Activated CD8-positive, alpha-beta memory T cell treated with anti-CD3 and anti-CD28 coated beads for 24 hours (primary cell): ENCODE data around the gene SNRPD2.
"Not testable (repeated sequence)": the region's sequence is repeated elsewhere in the genome, so short reads cannot be mapped to it uniquely, and the experiment has no call there.

Source experiments
- DNase-seq: peaks from one replicate; pipeline ENCODE4 v3.0.0-alpha.2; 2020

Gene SNRPD2

GRCh38 chr19:45701676-45702075 is 9.9 kb upstream of the SNRPD2 start:
- no peak for DNase-seq

GRCh38 chr19:45693106-45693788 is 1.5 kb upstream of the SNRPD2 start:
- peak; percentile 91 for DNase-seq

DNA sequence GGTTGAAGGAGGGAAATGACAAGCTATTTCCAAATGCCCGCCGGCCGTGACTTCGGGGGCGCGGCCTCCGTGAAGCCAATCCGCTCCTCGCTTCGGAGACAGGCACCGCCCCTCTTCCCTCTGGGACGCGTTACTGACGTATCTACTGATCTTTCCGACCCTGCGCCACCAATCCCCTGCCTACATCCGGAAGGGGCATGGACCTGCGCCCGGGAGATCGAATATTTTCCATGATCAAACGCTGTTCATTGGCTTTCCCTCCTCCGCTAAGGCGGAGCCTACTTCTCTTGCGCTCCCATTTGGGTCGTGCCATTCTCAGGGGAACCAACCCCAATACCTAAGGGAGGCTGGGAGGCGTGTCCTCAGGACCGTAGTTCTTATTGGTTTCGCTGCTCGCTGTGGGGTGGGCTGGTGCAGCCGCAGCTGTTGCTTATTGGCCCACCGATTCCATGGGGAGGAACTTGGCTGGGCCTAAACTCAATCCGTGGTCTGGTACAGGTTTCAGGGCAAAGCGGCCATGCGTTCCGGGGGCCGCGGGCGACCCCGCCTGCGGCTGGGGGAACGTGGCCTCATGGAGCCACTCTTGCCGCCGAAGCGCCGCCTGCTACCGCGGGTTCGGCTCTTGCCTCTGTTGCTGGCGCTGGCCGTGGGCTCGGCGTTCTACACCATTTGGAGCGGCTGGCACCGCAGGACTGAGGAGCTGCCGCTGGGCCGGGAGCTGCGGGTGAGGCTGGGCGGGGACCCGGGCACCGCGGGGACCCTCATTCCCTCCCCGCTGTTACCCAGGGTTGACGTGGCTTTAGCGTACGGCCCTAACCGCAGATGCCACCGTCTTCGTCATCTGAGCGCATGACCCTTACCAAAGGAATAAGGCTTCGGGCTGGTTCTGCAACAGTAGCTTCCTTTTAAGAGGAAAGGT is 693 bp upstream of the SNRPD2 start, which contains the start of gene QPCTL:
Gene QPCTL, plus strand, starts transcription at position 480 of the 919 bp plus-strand sequence. Its CDS starts 38 bp downstream, at position 518.
- peak; percentile 97 for DNase-seq

DNA sequence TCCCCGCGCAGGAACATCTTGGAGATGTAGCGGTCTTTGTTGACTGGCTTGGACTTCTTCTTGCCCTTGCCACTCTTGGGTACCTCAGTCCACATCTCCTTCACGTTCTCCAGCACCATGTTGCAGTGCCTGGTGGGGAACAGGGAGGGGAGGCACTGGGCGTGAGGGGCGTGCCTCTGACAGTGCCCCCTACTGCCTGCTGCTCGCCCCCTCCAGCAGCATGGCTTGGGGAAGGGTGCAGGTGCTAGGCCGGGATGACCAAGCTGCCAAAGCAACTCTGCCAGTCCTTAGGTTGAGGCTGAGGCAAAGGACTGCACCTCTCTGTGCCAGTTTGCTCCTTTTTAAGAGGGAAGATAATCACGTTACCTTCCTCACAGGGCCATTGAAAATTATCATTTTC is 4.2 kb downstream of the SNRPD2 start:
- no peak for DNase-seq

- DNase-seq, result not testable (repeated sequence)
These were observed 6.7 kb downstream of the SNRPD2 start for GRCh38 chr19:45685045-45685444.

- no peak for DNase-seq
These were observed 8.8 kb downstream of the SNRPD2 start for GRCh38 chr19:45682908-45683307.

DNA sequence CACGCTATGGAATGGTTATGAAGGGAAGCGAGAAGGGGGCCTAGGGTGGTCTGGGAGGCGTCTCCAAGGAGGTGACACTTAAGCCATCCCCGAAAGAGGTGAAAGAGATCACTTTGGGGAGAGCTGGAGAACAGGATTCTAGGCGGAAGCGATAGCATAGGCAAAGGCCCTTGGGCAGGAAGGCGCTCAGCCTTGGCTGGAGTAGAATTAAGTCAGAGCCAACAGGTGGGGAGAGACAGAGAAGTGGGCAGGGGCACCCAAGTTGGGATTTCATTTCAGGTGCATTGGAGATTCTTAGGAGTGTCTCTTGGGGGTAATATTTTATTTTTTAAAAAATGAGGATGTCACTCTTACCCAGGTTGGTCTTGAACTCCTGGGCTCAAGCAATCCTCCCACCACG is 9.6 kb downstream of the SNRPD2 start:
- DNase-seq, result no peak

DNA sequence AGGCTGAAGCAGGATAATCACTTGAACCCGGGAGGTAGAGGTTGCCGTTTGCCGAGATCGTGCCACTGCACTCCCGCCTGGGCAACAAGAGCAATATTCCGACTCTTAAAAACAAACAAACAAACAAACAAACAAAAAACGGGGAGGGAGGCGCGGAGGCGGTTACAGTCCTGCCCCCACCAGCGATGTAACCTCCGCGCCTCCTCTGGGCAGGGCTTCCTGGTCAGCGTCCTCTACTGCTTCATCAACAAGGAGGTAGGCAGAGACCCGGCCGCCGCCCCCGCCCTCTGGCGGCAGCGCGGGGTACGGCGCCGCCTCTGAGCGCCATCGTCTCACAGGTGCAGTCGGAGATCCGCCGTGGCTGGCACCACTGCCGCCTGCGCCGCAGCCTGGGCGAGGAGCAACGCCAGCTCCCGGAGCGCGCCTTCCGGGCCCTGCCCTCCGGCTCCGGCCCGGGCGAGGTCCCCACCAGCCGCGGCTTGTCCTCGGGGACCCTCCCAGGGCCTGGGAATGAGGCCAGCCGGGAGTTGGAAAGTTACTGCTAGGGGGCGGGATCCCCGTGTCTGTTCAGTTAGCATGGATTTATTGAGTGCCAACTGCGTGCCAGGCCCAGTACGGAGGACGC is 10.2 kb downstream of the SNRPD2 start:
- peak; percentile 95 for DNase-seq

DNA sequence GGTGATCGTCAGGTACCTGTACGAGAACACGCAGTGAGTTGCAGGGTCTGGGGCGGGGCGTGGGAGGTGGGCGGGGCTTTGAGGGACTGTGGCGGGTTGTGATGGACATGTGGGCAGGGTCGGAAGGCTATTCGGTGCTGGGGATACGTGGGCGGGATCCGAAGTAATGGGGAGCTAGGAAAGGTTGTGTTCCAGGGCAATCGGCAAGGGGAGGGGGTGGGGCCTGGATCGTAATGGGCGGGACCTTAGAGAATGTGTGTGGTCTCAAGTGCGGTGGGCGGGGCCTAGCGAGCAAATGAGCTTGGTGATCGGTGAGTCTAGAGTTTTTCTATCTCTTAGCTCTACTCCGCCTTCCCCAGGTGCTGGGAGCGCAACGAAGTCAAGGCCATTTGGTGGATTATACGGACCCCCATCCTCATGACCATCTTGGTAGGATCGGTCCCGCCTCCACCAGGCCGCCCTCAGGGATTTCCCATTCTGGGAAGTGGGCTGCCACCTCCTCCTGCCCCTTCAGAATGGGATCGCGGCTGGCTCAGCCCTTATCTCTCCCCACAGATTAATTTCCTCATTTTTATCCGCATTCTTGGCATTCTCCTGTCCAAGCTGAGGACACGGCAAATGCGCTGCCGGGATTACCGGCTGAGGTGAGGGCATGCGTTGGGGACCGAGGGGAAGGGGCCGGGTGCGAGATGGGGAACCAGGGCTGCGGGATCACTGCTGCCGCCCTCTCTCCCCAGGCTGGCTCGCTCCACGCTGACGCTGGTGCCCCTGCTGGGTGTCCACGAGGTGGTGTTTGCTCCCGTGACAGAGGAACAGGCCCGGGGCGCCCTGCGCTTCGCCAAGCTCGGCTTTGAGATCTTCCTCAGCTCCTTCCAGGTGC is 14.2 kb downstream of the SNRPD2 start:
- DNase-seq, result peak; percentile 90

DNA sequence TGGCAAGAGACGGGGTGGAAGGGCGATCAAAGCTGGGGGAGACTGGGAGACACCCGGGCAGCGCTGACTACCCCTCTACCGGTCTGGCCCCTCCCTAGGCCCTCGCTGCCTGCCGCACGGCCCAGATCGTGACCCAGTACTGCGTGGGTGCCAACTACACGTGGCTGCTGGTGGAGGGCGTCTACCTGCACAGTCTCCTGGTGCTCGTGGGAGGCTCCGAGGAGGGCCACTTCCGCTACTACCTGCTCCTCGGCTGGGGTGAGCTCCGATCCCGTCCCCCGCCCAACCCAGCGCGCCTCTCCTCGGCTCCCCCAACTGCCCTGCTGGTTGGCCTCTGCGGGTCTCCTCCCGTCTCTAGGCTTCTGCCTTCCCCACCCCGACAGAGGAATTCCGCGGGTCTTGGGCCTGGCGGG is 14.9 kb downstream of the SNRPD2 start:
- DNase-seq, result no peak

DNA sequence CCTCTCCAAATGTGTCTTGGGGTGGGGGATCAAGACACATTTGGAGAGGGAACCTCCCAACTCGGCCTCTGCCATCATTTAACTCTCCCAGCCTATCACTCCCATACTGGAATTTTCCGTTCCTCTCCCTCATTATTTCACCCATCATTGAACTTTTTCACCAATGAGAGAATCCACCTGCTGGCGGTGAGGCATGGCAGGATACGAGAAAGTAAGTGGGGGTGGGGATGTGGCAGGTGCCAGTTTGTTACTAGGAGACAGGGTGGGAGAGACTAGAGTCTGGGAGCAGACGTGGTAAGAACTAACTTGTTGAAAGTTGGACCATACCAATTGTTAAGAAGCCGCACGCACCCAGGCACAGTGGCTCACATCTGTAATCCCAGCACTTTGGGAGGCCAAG is 16.8 kb downstream of the SNRPD2 start:
- no peak for DNase-seq

- peak; percentile 84 for DNase-seq
These were observed 20.9 kb downstream of the SNRPD2 start for GRCh38 chr19:45670670-45671453.

- peak; percentile 75 for DNase-seq
These were observed 23.3 kb downstream of the SNRPD2 start for GRCh38 chr19:45668342-45668871.

- DNase-seq, result peak; percentile 85
These were observed 24.0 kb downstream of the SNRPD2 start, which contains the start of gene GIPR for GRCh38 chr19:45667620-45668341. GIPR (plus strand) TSS chr19:45668221; CDS start chr19:45669521, 1,300 bp downstream.

GRCh38 chr19:45664575-45664974 is 27.2 kb downstream of the SNRPD2 start:
- no peak for DNase-seq

GRCh38 chr19:45663800-45664199 is 28.0 kb downstream of the SNRPD2 start:
- DNase-seq, result no peak

- DNase-seq, result no peak
These were observed 31.1 kb downstream of the SNRPD2 start for GRCh38 chr19:45660636-45661035.

- no peak for DNase-seq
These were observed 32.5 kb downstream of the SNRPD2 start for GRCh38 chr19:45659096-45659729.

- no peak for DNase-seq
These were observed 34.1 kb downstream of the SNRPD2 start for GRCh38 chr19:45657520-45658167.
